Right lobe of liver (tissue), 6 donors: ENCODE data around the gene DSTYK. TPM values are rescaled to one million over a fixed set of nuclear protein-coding genes. Genes with fewer than 3 reads are reported as not detected.
"Not testable (repeated sequence)": the region's sequence is repeated elsewhere in the genome, so short reads cannot be mapped to it uniquely, and the experiment has no call there.

Source experiments
- ATAC-seq, 4 donors: fragments of 200-7000 bp; cut with Tn5 transposase; one replicate each; pipeline ENCODE4 v1.9.1; 2020; ENCODE audit warnings: mild to moderate bottlenecking in 4 of 4, moderate library complexity in 4 of 4
- DNase-seq, 3 donors: peaks; one replicate each; pipeline ENCODE4 v3.0.0-alpha.2; 2020
- H3K27ac ChIP-seq, 3 donors: fragments of 200-600 bp; one replicate each; pipeline ENCODE4 v1.8.0; 2022
- H3K27me3 ChIP-seq, 2 donors: fragments of 200-600 bp; one replicate each; pipeline ENCODE4 v1.8.0; 2022
- H3K36me3 ChIP-seq, 4 donors: fragments of 200-600 bp; sonication (generic) in 1 of 4; one replicate each; pipeline versions ENCODE4 v1.5.1 to v1.8.0; 2017 to 2022; ENCODE audit warnings: control low read depth in 1 of 4
- H3K4me1 ChIP-seq, 4 donors: fragments of 200-600 bp; sonication (generic) in 1 of 4; one replicate each; pipeline versions ENCODE4 v1.5.1 to v1.8.0; 2017 to 2022; ENCODE audit warnings: control low read depth in 1 of 4
- H3K4me3 ChIP-seq, 3 donors: fragments of 200-600 bp; one replicate each; pipeline ENCODE4 v1.8.0; 2022
- H3K9me3 ChIP-seq, 4 donors: fragments of 200-600 bp; sonication (generic) in 1 of 4; one replicate each; pipeline versions ENCODE4 v1.5.1 to v1.8.0; 2017 to 2022; ENCODE audit warnings: control low read depth in 1 of 4
- CTCF ChIP-seq, 4 donors: fragments of 200-600 bp in 3 of 4; fragments of 450-650 bp in 1 of 4; IDR thresholded peaks; one replicate each; pipeline versions ENCODE4 v1.5.1 to v1.8.0; 2016 to 2022; ENCODE audit warnings: antibody characterized with exemption in 4 of 4, mild to moderate bottlenecking in 2 of 4
- POLR2A ChIP-seq: fragments of 450-650 bp; IDR thresholded peaks from one replicate; pipeline ENCODE4 v1.6.1; 2017; ENCODE audit warnings: antibody characterized with exemption, mild to moderate bottlenecking
- WGBS: methylation state at CpG from one replicate; pipeline ENCODE4 v1.1.6; 2018; ENCODE audit warnings: low coverage, low lambda C conversion rate; ENCODE audit not compliant: insufficient coverage; ENCODE audit errors: missing lambda C conversion rate; 5-methylcytosine and 5-hydroxymethylcytosine counted together
- intact Hi-C, 2 donors: fragments of 100-400 bp; cut with DNase I; formaldehyde crosslinking; loops; one replicate each; pipeline versions ENCODE4 v1.11.2 to v1.14.1; 2022
- total RNA-seq, 6 experiments: library from RNA; depleted of rRNA in 2 of 6; stranded (reverse); fragments of >200 nt in 2 of 6; fragmentation: NEBNext Ultra II Directional in 3 of 6; extraction: Animal tissue kit (Norgen Biotek cat#: 25700) in 3 of 6; gene quantifications; one replicate each; pipeline versions ENCODE4 v1.1.0 to v1.2.4, GENCODE V29; 2016 to 2023
- donor health status: DM: no; HTN: yes; CAD: no.
- donor health status: DM: no; HTN: no; CAD: no.
- donor health status: DM: no; HTN: no; CAD: no.
- donor health status: DM: no; HTN: yes; CAD: no.
- donor health status: DM: no; HTN: yes; CAD: no.

Gene DSTYK
- total RNA-seq, 6 experiments from 2014 or later, result 2.5 to 2.9 (median 2.6) TPM

DNA sequence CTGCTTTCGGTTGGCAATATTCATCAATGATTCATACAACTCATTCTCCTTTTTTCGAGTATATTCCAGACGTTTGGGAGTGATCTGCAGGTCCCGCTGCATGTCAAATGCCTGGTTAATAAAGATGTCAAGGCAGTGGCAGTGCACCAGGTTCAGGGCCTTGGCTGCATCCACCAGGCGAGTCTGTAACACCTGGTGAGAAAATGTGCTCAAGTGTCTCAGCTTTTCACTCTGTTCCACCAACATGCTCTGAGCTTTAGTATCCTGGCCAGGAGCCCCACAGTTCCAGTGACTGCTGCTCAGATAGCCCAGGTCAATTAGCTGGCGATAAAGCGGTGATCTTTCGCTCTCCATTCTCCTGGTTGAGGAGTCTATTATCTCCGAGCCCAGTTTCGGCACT is 42.3 kb downstream of the DSTYK start:
- Histone ChIP-seq H3K4me3 (no peak overlapping the region), H3K27me3 (no peaks in the 10 kb centered on the region), H3K9me3 (no peaks in the 10 kb centered on the region), H3K4me1 (no peaks in the 10 kb centered on the region), H3K36me3 (peaks cover 0 to 7% (median 2%) of the 10 kb centered on the region in 4 donors), H3K27ac (no peak overlapping the region)
- no peak for ATAC-seq
- intact Hi-C loops, result no loop called here
- no peak for TF ChIP-seq POLR2A
- no peak for TF ChIP-seq CTCF (IDR thresholded peaks at IDR 0.05)
- 85% methylated on average over 9 of the region's 10 CpGs for WGBS
- DNase-seq, result no peak

DNA sequence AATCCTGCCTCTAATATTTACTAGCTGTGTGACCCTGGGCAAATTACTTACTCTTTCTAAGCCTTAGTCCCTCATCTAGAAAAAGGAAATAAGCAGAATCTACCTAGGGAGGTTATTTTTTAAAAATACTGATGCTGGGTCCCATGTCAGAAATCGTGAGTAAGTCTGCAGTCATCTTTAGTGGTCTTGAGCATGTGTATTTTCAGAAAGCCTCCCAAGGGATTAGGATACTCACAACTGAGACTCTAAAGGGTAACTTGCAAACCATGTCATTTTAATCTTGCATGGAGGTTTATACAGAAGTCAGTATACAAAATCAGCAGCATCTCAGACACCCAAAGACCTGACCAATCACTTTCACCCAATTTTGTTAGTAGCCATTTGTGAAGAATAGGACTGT is 43.2 kb downstream of the DSTYK start:
- Histone ChIP-seq H3K9me3 (no peaks in the 10 kb centered on the region), H3K27ac (no peak overlapping the region), H3K4me1 (no peaks in the 10 kb centered on the region), H3K36me3 (peaks cover 0 to 10% (median 3%) of the 10 kb centered on the region in 4 donors), H3K27me3 (no peaks in the 10 kb centered on the region), H3K4me3 (no peak overlapping the region)
- no peak for TF ChIP-seq POLR2A
- WGBS, result 85% methylated on average over 1 of the region's 1 CpG
- DNase-seq (no peak), ATAC-seq (no peak)
- intact Hi-C loops, result no loop called here

DNA sequence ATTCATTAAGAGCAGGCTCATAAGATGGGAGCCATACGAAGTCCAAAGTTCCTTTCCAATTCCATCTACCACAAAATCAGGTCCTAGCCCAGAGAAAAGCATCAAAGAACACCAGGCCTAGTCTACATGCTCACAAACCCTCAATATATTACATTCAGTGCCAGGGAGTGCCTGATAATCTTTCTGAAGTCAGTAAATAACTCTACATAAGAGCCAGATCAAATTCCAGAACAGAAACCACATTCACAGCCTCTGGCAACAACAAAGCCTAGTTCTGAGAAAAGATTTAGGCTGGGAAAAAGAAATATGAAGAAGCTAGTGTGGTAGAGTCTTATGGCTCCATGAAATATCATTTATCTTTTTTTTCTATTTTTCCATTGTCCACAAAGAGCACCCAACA is 49.2 kb downstream of the DSTYK start:
- H3K27me3 ChIP-seq, result no peaks in the 10 kb centered on the region
- H3K9me3 ChIP-seq, result no peaks in the 10 kb centered on the region
- DNase-seq (no peak), ATAC-seq (no peak)
- no peak overlapping the region for H3K27ac ChIP-seq
- H3K36me3 ChIP-seq, result peaks cover 0 to 52% (median 20%) of the 10 kb centered on the region in 4 donors
- H3K4me3 ChIP-seq, result no peak overlapping the region
- no CpG with 5 or more reads among the region's 1 CpG for WGBS
- TF ChIP-seq CTCF (IDR thresholded peaks at IDR 0.05) (no peak), POLR2A (no peak)
- intact Hi-C loops, result no loop called here
- no peaks in the 10 kb centered on the region for H3K4me1 ChIP-seq

- TF ChIP-seq CTCF (IDR thresholded peaks at IDR 0.05), result no peak
- no peak for TF ChIP-seq POLR2A
- no peaks in the 10 kb centered on the region for H3K27me3 ChIP-seq
- H3K36me3 ChIP-seq, result peaks cover 0 to 63% (median 19%) of the 10 kb centered on the region in 4 donors
- DNase-seq (no peak), ATAC-seq (no peak)
- H3K9me3 ChIP-seq, result no peaks in the 10 kb centered on the region
- no peaks in the 10 kb centered on the region for H3K4me1 ChIP-seq
- H3K4me3 ChIP-seq, result no peak overlapping the region
- intact Hi-C loops, result no loop called here
- 93% methylated on average over 4 of the region's 6 CpGs for WGBS
- no peak overlapping the region for H3K27ac ChIP-seq
These were observed 50.4 kb downstream of the DSTYK start for GRCh38 chr1:205161076-205161475.

- Histone ChIP-seq H3K4me3 (no peak overlapping the region), H3K4me1 (no peaks in the 10 kb centered on the region), H3K9me3 (no peaks in the 10 kb centered on the region), H3K27me3 (no peaks in the 10 kb centered on the region), H3K36me3 (peaks cover 0 to 63% (median 19%) of the 10 kb centered on the region in 4 donors), H3K27ac (no peak overlapping the region)
- intact Hi-C loops, result no loop called here
- ATAC-seq (no peak), DNase-seq (no peak)
- TF ChIP-seq CTCF (IDR thresholded peaks at IDR 0.05) (no peak), POLR2A (no peak)
- 89% methylated on average over 2 of the region's 2 CpGs for WGBS
These were observed 53.4 kb downstream of the DSTYK start for GRCh38 chr1:205158048-205158616.

DNA sequence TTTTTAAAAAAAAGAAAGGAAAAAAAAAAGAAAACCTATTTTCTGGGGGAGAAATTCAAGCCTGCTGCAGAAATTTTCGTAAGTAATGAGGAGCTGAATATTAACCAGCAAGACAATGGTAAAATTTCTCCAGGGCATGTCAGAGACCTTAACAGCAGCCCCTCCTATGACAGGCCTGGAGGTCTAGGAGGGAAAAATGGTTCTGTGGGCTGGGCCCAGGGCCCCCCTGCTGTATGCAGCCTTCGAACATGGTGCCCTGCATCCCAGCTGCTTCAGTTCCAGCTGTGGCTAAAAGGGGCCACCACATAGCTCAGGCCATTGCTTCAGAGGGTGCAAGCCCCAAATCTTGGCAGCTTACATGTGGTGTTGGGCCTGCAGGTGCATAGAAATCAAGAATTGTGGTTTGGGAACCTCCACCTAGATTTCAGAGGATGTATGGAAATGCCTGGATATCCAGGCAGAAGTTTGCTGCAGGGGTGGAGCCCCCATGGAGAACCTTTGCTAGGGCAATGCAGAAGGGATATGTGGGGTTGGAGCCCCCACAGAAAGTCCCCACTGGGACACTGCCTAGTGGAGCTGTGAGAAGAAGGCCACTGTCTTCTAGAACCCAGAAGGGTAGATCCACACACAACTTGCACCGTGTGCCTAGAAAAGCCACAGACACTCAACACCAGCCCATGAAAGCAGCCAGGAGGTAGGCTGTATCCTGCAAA is 55.7 kb downstream of the DSTYK start:
- peaks cover 0 to 39% (median 12%) of the 10 kb centered on the region in 4 donors for H3K36me3 ChIP-seq
- H3K9me3 ChIP-seq, intact Hi-C loops, DNase-seq, H3K27ac ChIP-seq, ATAC-seq, H3K4me1 ChIP-seq, H3K4me3 ChIP-seq, H3K27me3 ChIP-seq: not testable (repeated sequence)
- 43% methylated on average over 2 of the region's 3 CpGs for WGBS
